Measurements from ENCODE around the gene PSKH1. TPM values are rescaled to one million over a fixed set of nuclear protein-coding genes. Genes with fewer than 3 reads are reported as not detected.

The PSKH1 gene
- polyA plus RNA-seq, 1 donor from 2014 or later, result 3.8 TPM

DNA sequence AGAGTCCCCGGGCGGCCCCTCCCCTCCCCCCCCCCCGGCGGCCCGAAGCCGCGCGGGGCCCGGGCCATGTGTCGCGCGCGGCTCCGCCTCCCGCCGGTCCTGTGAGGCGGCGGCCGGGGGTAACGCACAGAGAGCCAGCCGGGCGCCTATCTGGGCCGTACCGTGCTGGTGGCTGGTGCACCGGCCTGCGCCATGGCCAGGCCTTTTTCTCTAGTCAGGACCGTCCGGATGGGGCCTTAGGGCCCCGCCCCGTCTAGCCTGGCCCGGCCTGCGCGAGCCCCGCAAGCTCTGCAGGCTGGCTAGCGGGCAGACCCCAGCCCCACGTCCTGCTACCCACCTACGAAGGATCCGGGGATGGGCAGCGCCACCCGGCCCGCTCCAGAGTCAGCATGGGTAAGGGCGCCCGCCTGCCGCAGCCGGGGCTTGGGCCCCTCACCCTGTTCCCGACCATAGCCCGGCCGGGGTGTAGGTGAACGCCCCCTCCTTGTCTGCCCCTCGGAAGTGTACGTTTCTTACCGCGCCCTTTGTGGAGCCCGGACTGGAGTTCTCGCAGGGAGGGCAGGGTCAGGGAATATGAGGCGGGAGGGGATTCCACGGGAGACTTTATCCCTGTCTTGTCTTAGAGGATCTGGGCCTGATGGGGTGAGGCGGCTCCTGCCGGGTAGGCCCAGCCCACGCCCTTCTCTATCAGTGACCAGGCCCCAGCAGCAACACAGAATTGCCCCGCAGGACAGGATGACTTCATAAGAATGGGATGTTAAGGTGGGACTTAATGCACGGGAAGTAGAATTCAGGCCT, 45.8 kb upstream of the PSKH1 start, which contains the start of gene CENPT:
CENPT (minus strand) TSS at position 630 of the 798 bp plus-strand sequence. CDS start 13,834 bp downstream, outside the sequence.
- H4K20me1 ChIP-seq (ENCODE audit: insufficient read depth), result no peaks in the 10 kb centered on the region
- H3K4me3 ChIP-seq (ENCODE audit: low read length), result peak within 1 kb of the TSS; percentile 97
- H3F3A ChIP-seq (ENCODE audit: insufficient read depth, low read length, poor library complexity, severe bottlenecking), result no peaks in the 10 kb centered on the region
- TF ChIP-seq EP300 (conservative IDR thresholded peaks at IDR 0.05; ENCODE audit: poor library complexity, severe bottlenecking) (no peak), EZH2 (IDR thresholded peaks at IDR 0.05; ENCODE audit: borderline replicate concordance, insufficient read depth, low read length, poor library complexity, severe bottlenecking) (no peak), MXI1 (conservative IDR thresholded peaks at IDR 0.05; ENCODE audit: poor library complexity, severe bottlenecking) (peak; percentile 88)
- TF ChIP-seq, protein P1, sequence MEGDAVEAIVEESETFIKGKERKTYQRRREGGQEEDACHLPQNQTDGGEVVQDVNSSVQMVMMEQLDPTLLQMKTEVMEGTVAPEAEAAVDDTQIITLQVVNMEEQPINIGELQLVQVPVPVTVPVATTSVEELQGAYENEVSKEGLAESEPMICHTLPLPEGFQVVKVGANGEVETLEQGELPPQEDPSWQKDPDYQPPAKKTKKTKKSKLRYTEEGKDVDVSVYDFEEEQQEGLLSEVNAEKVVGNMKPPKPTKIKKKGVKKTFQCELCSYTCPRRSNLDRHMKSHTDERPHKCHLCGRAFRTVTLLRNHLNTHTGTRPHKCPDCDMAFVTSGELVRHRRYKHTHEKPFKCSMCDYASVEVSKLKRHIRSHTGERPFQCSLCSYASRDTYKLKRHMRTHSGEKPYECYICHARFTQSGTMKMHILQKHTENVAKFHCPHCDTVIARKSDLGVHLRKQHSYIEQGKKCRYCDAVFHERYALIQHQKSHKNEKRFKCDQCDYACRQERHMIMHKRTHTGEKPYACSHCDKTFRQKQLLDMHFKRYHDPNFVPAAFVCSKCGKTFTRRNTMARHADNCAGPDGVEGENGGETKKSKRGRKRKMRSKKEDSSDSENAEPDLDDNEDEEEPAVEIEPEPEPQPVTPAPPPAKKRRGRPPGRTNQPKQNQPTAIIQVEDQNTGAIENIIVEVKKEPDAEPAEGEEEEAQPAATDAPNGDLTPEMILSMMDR (IDR thresholded peaks at IDR 0.05; ENCODE audit: poor library complexity, severe bottlenecking), result no peak
- peak within 1 kb of the TSS; percentile 90 for H3K9ac ChIP-seq (ENCODE audit: low read length)
- H2AFZ ChIP-seq (ENCODE audit: low read depth, low read length), result peak within 1 kb of the TSS; percentile 87
- no peaks in the 10 kb centered on the region for H3K9me3 ChIP-seq (ENCODE audit: low read length)
- no peaks in the 10 kb centered on the region for H3K9me2 ChIP-seq (ENCODE audit: insufficient read depth, low read length)
- peak within 1 kb of the TSS; percentile 99 for H3K4me2 ChIP-seq (ENCODE audit: low read length)
- no peaks in the 10 kb centered on the region for H3K36me3 ChIP-seq (ENCODE audit: insufficient read depth, low read length)
- peaks cover 60% of the 10 kb centered on the region for H3K79me2 ChIP-seq (replicated peaks; ENCODE audit: insufficient read depth, low read length)
- H3K27ac ChIP-seq (ENCODE audit: low read length), result peak within 1 kb of the TSS; percentile 92
- no peaks in the 10 kb centered on the region for H3K27me3 ChIP-seq (ENCODE audit: insufficient read depth, low read depth, low read length)

GRCh38 chr16:67848118-67848517, 44.9 kb upstream of the PSKH1 start:
- peaks cover 67% of the 10 kb centered on the region for H3K79me2 ChIP-seq (replicated peaks; ENCODE audit: insufficient read depth, low read length)
- peak overlapping the region; percentile 90 for H3K9ac ChIP-seq (ENCODE audit: low read length)
- peak overlapping the region; percentile 97 for H3K4me3 ChIP-seq (ENCODE audit: low read length)
- H3K27ac ChIP-seq (ENCODE audit: low read length), result peak overlapping the region; percentile 92
- no peaks in the 10 kb centered on the region for H4K20me1 ChIP-seq (ENCODE audit: insufficient read depth)
- no peaks in the 10 kb centered on the region for H3F3A ChIP-seq (ENCODE audit: insufficient read depth, low read length, poor library complexity, severe bottlenecking)
- H2AFZ ChIP-seq (ENCODE audit: low read depth, low read length), result no peak overlapping the region
- TF ChIP-seq EZH2 (IDR thresholded peaks at IDR 0.05; ENCODE audit: borderline replicate concordance, insufficient read depth, low read length, poor library complexity, severe bottlenecking) (no peak), TAF1 (IDR thresholded peaks at IDR 0.05; ENCODE audit: low read depth) (no peak), MXI1 (conservative IDR thresholded peaks at IDR 0.05; ENCODE audit: poor library complexity, severe bottlenecking) (no peak), POLR2AphosphoS5 (IDR thresholded peaks at IDR 0.05) (no peak), EP300 (conservative IDR thresholded peaks at IDR 0.05; ENCODE audit: poor library complexity, severe bottlenecking) (no peak), RAD21 (conservative IDR thresholded peaks at IDR 0.05) (no peak), SMC3 (conservative IDR thresholded peaks at IDR 0.05; ENCODE audit: poor library complexity) (no peak)
- TF ChIP-seq, protein P2, sequence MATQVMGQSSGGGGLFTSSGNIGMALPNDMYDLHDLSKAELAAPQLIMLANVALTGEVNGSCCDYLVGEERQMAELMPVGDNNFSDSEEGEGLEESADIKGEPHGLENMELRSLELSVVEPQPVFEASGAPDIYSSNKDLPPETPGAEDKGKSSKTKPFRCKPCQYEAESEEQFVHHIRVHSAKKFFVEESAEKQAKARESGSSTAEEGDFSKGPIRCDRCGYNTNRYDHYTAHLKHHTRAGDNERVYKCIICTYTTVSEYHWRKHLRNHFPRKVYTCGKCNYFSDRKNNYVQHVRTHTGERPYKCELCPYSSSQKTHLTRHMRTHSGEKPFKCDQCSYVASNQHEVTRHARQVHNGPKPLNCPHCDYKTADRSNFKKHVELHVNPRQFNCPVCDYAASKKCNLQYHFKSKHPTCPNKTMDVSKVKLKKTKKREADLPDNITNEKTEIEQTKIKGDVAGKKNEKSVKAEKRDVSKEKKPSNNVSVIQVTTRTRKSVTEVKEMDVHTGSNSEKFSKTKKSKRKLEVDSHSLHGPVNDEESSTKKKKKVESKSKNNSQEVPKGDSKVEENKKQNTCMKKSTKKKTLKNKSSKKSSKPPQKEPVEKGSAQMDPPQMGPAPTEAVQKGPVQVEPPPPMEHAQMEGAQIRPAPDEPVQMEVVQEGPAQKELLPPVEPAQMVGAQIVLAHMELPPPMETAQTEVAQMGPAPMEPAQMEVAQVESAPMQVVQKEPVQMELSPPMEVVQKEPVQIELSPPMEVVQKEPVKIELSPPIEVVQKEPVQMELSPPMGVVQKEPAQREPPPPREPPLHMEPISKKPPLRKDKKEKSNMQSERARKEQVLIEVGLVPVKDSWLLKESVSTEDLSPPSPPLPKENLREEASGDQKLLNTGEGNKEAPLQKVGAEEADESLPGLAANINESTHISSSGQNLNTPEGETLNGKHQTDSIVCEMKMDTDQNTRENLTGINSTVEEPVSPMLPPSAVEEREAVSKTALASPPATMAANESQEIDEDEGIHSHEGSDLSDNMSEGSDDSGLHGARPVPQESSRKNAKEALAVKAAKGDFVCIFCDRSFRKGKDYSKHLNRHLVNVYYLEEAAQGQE (IDR thresholded peaks at IDR 0.05; ENCODE audit: borderline replicate concordance), result no peak
- TF ChIP-seq, protein P1 (IDR thresholded peaks at IDR 0.05; ENCODE audit: poor library complexity, severe bottlenecking), result no peak
- no peaks in the 10 kb centered on the region for H3K9me3 ChIP-seq (ENCODE audit: low read length)
- peak overlapping the region; percentile 92 for H3K4me2 ChIP-seq (ENCODE audit: low read length)
- no peaks in the 10 kb centered on the region for H3K27me3 ChIP-seq (ENCODE audit: insufficient read depth, low read depth, low read length)
- no peaks in the 10 kb centered on the region for H3K9me2 ChIP-seq (ENCODE audit: insufficient read depth, low read length)
- no peaks in the 10 kb centered on the region for H3K36me3 ChIP-seq (ENCODE audit: insufficient read depth, low read length)
